COR-L47 (cell line): ENCODE results near the gene HSP90AB1.

Experiments
- DNase-seq: peaks from one replicate; lab custom pipeline; 2025; lab: John Stamatoyannopoulos, UW

HSP90AB1 gene

DNA sequence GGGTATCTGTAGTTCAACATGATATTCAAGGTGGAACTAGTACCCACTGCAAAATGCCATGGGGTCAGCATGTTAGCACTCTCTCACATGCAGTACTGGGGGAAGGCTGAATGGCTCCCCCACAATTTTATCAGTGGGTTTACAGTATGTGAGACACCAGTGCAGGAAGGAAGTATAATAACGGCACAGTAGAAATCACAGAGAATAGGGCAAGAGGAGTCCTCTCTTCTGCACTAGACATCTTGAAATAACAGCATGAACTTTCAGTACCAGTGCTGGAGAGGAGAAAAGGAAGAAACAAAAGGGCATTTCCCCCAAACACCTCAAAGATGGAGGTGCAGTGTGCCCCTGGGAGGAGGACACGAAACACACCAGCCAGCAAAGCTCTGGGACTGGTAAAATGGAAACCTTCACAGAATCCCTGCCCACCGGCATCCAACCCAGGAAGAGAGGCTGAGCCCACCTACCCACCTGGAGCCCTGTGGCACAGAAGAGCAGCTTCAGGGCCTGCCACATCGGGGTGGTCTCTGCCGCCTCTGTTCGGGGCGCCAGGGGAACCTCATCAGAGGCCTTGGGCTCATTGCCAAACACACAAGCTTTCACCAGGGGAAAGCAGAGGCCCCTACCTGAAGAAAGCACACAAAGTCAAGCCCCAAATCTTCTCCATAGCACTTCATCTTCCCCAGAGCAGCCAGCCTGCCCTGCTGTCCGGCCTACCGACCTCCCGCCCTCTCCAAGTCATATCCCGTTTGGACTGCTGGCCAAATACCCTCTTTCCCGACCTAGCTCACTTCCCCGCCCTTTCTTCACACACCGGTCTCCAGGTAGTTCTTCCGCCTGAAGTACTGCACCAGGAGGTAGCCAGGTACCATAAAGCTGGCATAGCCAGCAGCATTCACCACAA lies 9.2 kb downstream of the HSP90AB1 start:
- DNase-seq: no peak

DNA sequence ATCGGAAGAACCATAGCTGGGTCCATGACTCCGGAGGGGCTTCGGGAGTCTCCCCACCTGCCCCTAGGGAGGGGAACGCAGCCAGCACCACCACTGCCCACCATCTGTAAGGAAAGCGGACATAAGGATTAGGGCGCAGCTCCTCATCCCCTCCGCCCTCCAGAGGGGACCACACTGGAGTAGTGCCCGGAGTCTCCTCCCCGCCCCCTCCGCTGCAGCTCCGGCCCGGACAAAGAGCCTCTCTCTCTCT lies 9.8 kb downstream of the HSP90AB1 start:
- no peak for DNase-seq

DNA sequence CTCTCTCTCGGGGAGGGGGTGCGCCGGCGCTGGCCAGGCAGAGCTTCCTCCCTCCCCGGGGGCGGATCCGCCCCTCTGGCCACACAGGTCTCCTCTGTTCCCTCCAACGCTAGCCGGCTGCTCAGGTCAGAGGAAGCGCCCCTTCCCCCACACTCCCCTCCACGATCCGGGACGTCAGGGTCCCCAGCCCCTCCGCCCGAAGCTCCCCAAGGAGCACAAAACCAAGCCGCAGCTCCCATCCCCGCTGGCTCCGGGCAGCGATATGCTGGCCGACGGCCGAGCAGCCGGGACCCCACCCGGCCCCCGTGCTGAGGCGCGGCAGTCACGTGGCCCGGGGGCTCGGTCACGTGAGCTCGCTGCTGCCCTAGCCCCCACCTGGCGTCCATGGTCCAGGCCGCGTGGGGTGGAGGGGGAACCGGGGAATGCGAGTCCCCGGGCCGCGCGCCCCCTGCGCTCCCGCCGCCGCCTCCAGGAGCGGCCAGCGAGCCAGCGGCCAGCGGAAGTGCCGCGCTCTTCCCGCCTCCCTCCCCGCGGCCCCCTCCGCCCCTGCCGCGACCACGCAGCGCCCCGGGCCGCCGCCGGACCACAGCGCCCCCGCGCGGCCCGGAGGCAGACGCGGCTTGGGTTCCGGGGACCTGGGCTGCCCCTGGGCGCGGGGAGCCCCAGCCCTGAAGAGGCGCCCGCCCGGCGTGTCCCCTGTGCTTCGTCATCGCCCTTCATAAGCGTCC lies 10.3 kb downstream of the HSP90AB1 start, which contains the start of gene SLC35B2:
Gene SLC35B2, minus strand, starts transcription at position 504 of the 728 bp plus-strand sequence. Its CDS starts 118 bp downstream, at position 386.
- DNase-seq: peak; percentile 76

DNA sequence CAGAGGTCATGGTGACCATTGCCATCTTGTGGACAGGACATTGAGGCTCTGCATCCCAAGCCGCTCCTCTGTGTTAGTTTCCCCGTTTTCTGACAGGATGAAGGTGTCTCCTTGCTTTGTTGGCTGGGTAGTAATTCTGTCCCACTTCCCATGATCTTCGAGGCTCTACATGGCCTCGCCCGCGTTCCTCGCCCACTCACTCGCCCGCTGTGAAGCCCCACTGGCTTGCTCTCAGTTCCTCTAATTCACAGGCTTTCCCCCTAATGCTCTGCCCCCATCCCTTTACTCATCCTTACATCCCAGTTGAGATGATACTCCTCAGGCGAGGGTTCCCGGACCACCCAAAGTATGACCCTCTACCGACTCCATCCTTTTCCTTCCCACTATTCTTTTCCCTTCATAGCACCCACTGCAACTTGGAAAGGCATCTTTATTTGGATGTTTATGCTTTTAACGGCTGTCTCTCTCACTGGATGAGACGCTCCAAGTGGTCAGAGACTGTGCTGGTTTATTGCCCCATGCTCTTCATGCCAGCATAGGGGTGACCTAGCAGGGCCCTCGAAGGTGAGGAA lies 10.9 kb downstream of the HSP90AB1 start:
- DNase-seq: no peak

DNA sequence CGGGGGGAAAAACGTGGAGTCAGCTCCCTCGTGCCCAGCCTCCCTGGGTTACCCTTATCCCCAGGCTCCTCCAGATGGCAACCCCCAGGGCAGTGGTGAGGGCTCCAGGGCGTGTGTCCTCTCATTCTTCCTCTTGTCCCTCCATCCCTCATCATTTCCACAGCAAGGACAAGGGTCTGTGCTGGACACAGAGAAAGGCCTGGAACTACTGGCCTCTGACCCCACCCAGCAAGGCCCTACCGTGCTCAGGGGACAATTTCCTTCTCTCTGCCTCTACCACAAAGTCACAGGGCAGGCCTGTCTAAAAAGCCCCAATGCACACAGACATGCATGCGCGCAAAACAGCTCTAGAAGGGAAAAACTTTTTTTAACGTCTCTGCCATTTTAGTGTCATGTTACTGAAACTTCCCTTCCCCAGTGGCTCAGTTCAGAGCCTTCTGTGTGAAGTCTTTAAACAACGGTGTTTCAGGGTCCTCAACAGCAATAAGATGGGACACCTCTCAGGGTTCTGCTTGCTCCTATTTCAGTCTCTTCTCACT lies 11.5 kb downstream of the HSP90AB1 start:
- no peak for DNase-seq

DNA sequence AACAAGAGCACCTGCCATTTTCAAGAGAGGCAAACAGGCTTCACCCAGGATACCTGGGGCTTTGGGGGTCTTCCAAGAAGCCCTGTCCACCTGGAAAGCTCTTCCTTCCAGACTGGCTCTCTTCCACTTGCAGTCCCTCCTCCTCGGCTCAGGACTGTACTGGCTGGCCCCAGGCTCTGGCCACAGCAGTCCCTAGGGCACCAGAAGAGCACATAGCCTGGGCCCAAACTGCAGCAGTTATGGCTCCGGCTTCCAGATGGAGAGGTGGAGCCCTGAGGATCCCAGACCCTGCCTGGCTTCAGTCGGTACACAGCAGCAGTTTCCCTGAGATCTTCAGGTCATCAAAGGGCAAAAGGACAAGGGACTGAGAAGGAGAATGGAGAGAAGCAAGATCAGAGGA lies 12.0 kb downstream of the HSP90AB1 start:
- DNase-seq: no peak

DNA sequence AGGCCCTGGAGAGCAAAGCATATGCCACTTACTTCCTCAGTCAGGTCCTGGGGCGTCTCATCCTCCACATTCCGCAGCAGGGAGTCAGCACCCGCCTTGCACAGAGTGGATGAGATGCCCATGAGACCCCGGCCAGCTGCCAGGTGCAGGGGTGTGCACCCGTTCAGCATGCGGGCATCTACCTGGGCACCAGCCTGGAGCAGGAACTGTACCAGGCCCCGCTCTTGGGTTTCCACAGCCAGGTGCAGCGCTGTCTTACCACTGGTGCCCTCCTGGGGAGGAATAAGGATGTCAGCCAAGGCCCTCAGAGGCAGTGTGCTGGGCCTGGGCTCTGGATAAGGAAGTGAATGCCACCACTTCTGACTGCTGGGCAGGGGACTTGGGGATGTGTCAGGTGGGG lies 13.1 kb downstream of the HSP90AB1 start:
- no peak for DNase-seq

DNA sequence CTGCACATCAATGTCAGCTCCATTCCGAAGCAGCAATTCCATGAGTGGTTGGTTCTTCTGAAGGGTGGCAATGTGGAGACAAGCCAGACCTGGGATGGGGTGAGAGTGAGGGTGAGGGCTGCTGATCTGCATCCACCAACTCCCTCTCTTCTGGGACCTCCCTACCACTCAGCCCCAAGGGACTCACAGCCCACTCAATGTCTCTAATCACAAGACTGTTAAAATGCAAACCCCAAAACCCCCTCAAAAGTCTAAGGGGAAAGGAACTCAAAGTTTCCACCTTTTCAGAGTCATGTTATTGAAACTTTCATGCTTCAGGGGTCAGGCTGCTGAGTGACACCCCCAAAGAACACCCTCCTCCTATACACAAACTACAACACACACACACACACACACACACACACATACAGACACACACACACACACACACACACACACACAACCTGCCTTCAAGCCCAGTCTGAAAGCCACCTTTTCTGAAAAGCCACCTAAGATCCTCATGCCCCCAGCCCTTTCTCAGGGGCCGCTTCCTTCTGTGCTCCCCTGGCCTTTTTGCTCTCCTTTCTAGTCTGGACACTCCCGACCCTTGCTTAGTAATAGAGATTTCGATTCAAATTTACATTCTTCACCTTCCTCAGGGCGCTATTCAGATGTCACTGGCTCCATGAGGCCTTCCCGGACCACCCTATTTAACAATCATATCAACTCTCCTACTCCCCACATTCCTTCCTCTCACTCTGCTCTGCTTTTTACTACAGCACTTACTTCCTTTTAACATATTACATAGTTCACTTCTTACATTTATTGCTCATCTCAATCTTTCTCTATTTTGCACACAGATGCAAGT lies 13.8 kb downstream of the HSP90AB1 start:
- DNase-seq: no peak

DNA sequence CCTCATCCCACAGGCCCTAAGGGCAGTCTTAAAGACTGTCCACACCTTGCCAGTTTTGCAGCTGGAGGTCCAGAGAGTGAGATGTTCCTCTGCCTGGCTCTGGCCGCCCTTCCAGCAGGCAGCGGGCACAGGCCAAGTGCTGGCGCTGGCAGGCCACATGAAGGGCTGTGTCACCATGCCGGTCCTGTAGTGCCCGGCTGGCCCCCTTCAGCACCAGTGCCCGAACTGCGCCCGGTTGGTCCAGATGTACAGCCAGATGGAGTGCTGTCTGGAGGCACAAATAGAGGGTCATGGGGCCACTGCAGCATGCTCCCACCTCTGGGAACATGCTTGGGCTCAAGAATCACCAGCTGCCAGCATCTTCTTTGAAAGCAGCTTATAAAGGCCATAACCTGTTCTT lies 14.7 kb downstream of the HSP90AB1 start:
- DNase-seq: no peak

DNA sequence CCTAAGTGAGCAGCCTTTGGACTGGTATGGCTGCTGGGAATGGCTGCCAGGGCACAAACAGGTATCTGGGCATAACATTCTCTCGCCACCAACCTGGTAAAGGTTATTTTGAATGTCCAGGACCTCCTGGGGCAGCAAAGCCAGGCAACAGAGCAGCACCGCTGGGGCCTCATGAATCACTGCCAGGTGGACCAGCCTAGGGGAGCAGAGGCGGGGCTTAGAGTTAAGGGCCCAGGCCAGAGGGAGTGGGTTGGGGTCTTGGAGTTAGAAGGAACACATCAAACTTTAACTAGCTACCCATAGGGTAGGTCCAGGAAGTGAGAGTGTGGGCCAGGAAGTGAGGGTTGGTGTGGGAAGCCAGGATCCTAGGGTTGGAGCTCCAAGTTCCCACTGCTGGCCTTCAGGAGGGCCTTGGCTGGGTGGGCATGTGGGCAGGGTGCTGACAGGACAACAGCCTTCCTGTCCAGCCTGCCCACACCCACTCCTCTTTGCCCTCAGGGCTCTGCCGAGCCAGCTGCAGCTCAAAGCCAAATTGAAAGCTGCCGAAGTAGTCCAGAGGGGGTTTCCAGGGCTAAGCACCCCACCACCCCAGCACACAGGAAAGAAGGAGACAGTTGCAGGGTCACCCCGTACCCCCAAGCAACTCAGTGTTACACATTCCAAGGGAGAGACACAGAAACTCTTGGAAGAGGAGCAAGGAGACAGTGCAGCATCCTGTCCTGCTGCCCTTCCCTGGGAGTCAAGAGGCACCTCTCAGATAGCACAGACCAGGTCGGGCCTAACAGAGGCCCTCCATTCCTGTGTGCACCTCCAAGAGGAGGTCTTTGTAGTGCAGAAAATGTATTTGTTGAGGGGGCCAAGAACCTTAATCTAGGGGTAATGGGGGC lies 15.8 kb downstream of the HSP90AB1 start:
- DNase-seq: no peak

DNA sequence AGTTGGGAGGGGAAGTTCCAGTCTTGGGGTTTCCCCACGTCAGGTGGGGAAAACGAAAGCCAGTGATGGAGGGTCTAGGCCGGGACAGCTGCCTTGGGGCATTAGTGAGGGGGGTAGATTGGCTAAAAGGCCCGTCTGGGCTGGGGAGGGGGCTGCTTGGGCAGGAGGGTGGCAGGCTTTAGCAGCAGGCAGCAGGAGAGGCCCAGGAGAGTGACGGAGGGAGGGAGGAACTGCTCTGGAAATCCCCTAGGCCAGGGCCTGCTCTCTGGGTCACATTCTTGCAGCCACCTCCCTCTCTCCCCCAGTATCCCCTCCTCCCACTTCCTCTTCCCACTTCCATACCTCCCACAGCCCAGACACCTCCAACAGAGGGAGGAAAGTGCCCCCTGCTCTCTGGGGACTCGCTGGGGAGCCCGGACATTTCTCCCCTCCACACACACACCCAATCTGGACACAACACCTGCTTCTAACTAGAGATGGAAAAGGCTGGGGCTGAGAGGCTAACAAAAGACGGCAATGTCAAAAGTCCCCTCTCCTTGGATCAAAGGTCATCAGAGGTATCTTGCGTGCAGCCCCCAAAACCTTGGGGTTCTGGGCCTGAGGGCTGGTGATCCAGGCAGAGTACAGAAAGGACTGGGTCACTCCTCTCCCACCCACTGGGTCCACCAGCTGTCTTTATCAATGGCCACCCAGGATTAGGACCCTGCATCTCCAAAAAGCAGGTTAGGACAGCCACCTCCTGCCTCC lies 16.6 kb downstream of the HSP90AB1 start:
- no peak for DNase-seq

DNA sequence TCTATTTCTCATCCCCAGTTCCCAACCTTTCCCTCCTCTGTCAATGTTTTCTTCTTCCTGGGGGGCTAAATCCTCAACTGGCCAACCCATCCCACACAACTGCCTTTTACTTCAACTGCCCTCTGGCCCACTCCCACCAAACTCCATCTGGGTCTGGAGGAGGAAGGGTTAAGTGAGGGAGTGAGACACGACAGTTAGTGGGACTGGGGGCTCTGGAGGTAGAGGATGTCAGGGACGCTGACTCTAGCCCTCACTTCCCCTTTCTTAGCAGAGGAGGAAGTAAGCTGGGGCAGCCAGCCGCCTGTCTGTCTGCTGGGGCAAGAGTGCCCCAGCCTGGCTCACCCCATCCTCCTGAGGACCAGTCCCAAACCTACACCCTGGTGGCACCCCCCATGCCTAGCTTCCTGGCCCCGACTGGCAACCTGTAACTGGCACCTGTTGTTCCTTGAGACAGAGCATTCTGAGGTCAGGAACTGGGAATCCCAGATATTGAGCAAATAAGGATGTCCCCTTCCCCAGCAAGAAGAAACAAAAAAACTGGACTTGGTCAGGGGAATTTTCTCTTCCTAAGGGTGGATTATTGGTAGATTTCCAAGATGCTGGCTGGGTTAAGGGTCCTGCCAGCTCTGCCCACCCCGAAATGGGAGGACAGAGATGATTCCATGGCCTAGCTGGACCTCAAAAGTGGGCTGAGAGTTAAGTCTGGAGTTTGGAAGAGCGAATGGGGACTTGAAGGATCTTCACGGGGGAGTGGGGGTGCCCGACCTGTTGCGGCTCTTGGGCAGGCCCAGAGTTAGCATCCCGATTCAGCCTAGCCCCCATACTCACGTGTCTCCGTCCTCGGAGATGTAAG lies 17.5 kb downstream of the HSP90AB1 start:
- DNase-seq: no peak

DNA sequence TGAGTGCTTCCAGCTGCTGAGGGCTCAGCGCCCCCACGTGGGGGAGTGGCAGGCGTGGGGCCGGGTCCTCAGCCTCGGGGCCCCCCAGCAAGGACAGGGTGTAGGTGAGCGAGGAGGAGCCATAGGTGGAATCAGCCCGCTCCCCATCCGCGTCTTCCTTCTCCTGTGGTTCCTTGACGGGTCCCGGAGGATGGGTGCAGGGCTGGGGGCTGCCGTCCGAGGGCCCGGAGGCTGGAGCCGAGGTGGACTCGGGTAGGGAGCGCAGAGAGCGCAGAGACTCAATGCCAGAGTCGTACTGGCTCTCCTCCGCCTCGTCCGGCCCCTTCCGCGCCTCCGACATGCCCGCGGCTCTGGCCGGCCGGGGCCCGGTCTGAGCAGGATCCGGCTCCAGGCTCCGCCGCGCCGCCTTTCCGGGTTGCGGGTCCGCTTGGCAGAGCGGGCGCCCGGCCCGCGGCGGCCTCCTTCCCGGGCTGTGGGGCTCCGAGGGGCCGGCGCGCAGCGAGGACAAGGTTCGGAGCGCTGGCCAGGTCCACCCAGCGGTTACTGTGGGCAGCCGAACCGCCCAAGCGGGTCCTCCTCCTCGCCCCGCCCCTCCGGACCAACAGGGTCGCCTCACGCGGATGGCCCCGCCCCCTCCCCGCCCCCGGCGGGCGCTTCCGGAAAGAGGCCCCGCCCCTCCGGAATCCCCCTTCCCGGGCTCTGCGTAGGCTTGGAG lies 18.3 kb downstream of the HSP90AB1 start, which contains the start of gene NFKBIE:
Gene NFKBIE, minus strand, starts transcription at position 545 of the 715 bp plus-strand sequence. Its CDS starts 205 bp downstream, at position 340.
- DNase-seq: peak; percentile 87

DNA sequence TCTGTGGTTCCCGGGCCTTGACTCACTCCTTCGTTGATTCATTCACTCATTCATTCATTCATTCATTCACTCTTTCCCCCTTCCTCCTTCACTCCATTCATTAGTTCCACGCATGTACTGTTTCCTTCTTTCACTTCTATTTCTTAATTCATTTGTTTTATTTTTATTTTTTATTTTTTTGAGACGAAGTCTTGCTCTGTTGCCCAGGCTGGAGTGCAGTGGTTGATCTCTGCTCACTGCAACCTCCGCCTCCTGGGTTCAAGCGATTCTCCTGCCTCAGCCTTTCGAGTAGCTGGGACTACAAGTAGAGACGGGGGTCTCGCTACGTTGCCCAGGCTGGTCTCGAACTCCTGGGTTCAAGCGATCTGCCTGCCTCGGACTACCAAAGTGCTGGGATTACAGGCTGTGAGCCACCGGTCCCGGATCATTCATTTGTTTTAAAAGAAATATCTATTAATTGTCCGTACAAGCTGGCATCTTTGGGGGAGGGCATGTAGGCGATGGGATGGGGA lies 18.9 kb downstream of the HSP90AB1 start:
- no peak for DNase-seq

DNA sequence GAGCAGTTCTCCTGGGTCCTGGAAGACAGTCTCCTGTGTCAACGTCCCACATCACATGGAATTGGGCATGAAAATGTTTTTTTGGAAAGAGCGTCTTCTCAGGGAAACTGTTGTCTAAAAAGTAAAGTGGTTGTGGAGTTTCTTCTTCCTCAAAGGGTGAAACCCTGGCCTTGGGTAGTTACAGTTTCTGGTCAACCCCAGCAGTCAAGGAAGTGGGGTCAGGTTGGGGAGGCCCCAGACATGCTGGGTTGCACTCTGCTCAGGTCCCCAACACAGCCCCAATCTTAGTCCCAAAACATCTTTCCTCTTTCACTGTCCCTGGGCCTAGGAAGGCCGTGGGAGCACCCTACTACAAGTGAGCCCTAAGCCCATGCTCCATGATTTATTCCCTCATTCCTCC lies 19.4 kb downstream of the HSP90AB1 start:
- DNase-seq: no peak

DNA sequence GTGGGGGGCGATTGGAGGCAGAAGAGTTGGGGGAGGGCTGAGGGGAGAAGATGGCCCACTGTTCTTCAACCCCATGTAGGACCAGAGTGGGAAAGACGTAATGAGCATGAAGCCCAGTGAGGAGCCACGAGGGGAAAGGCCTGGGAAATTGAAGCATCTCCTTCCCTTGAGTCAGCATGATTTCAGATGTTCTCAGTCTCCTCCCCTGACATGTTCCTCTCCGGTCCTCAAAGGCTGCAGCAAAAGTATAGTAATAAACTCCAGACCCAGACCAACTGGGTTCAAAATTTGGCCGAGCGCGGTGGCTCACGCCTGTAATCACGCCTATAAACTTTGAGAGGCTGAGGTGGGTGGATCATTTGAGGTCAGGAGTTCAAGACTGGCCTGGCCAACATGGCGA lies 20.4 kb downstream of the HSP90AB1 start:
- no peak for DNase-seq

DNA sequence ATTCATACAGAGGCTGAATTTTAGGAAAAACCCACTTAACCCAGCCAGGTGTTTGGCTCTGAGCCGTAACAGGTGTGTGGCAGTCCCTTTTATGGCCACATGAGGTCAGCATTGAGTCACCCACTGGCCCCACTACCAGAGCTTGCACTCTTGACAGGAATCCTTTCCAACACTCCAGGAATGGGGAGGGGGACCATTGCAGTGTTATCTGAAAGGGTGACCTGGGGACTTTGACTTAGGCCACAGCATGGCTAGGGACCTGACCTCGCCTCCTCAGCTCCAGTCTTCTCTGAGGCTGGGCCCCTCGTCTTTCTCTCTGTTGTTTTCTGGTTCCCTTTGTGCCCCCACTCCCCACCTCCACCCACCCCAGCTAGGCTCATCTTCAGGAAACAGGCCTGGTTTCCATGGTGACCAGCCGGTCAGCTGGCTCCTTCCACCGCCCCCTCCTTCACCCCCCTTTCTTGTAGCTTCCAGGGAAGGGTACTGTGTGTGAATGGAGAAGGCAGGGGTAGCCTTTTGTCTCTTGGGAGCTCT lies 21.3 kb downstream of the HSP90AB1 start:
- DNase-seq: peak; percentile 63
